Adipocyte (in vitro differentiated cells): ENCODE results near the gene RUNX2.

Experiments used
- DNase-seq: peaks from one replicate; pipeline ENCODE4 v3.0.0-alpha.2; 2015; ENCODE audit warnings: low read depth
- H3K27me3 ChIP-seq: replicated peaks from 2 replicates; pipeline ENCODE4 v1.7.0; 2013; ENCODE audit warnings: mild to moderate bottlenecking, low read length, moderate library complexity; ENCODE audit not compliant: control insufficient read depth, insufficient read depth
- H3K36me3 ChIP-seq: 2 replicates; pipeline ENCODE4 v1.7.0; 2013; ENCODE audit warnings: low read length, mild to moderate bottlenecking, moderate library complexity; ENCODE audit not compliant: control insufficient read depth, insufficient read depth, severe bottlenecking
- H3K4me1 ChIP-seq: 2 replicates; pipeline ENCODE4 v1.7.0; 2013; ENCODE audit warnings: mild to moderate bottlenecking, low read length, moderate library complexity; ENCODE audit not compliant: control insufficient read depth, insufficient read depth
- H3K4me3 ChIP-seq: 2 replicates; pipeline ENCODE4 v1.7.0; 2013; ENCODE audit warnings: mild to moderate bottlenecking, low read length, moderate library complexity
- H3K9ac ChIP-seq: 2 replicates; pipeline ENCODE4 v1.7.0; 2013; ENCODE audit warnings: mild to moderate bottlenecking, low read length, moderate library complexity
- H3K9me3 ChIP-seq: 2 replicates; pipeline ENCODE4 v1.7.0; 2013; ENCODE audit warnings: mild to moderate bottlenecking, low read length, moderate library complexity; ENCODE audit not compliant: control insufficient read depth

Gene RUNX2

GRCh38 chr6:45438151-45438550, 110.0 kb downstream of the RUNX2 start:
- H3K9ac ChIP-seq = peak overlapping the region; percentile 67
- peak; percentile 36 for DNase-seq
- no peaks in the 10 kb centered on the region for H3K9me3 ChIP-seq
- H3K36me3 ChIP-seq = peaks cover under 1% of the 10 kb centered on the region
- H3K4me3 ChIP-seq = peak overlapping the region; percentile 69
- H3K27me3 ChIP-seq = no peaks in the 10 kb centered on the region
- H3K4me1 ChIP-seq = peaks cover 40% of the 10 kb centered on the region

- Histone ChIP-seq H3K9ac (peak overlapping the region; percentile 67), H3K9me3 (no peaks in the 10 kb centered on the region), H3K36me3 (peaks cover 4% of the 10 kb centered on the region), H3K27me3 (no peaks in the 10 kb centered on the region), H3K4me3 (no peak overlapping the region), H3K4me1 (peaks cover 36% of the 10 kb centered on the region)
- peak; percentile 70 for DNase-seq
These were observed 110.8 kb downstream of the RUNX2 start for GRCh38 chr6:45438849-45439406.

- peaks cover 36% of the 10 kb centered on the region for H3K4me1 ChIP-seq
- H3K27me3 ChIP-seq = no peaks in the 10 kb centered on the region
- no peak for DNase-seq
- H3K9ac ChIP-seq = no peak overlapping the region
- H3K4me3 ChIP-seq = no peak overlapping the region
- H3K9me3 ChIP-seq = no peaks in the 10 kb centered on the region
- H3K36me3 ChIP-seq = peaks cover 4% of the 10 kb centered on the region
These were observed 111.3 kb downstream of the RUNX2 start for GRCh38 chr6:45439459-45439858.

- no peak for DNase-seq
- H3K4me3 ChIP-seq = no peak overlapping the region
- no peaks in the 10 kb centered on the region for H3K27me3 ChIP-seq
- peaks cover 36% of the 10 kb centered on the region for H3K4me1 ChIP-seq
- no peaks in the 10 kb centered on the region for H3K9me3 ChIP-seq
- H3K36me3 ChIP-seq = peaks cover 4% of the 10 kb centered on the region
- no peak overlapping the region for H3K9ac ChIP-seq
These were observed 111.8 kb downstream of the RUNX2 start for GRCh38 chr6:45439861-45440388.

GRCh38 chr6:45441851-45442453, 113.8 kb downstream of the RUNX2 start:
- no peaks in the 10 kb centered on the region for H3K9me3 ChIP-seq
- H3K4me3 ChIP-seq = no peak overlapping the region
- peaks cover 43% of the 10 kb centered on the region for H3K4me1 ChIP-seq

GRCh38 chr6:45442716-45443115, 114.6 kb downstream of the RUNX2 start:
- no peak for DNase-seq
- H3K4me3 ChIP-seq = no peak overlapping the region
- H3K4me1 ChIP-seq = peaks cover 43% of the 10 kb centered on the region
- no peak overlapping the region for H3K9ac ChIP-seq
- H3K9me3 ChIP-seq = no peaks in the 10 kb centered on the region
- peaks cover 4% of the 10 kb centered on the region for H3K36me3 ChIP-seq
- H3K27me3 ChIP-seq = no peaks in the 10 kb centered on the region

More at GRCh38 chr6:45441851-45442453, 113.8 kb downstream of the RUNX2 start:
- Histone ChIP-seq H3K9ac (no peak overlapping the region), H3K27me3 (no peaks in the 10 kb centered on the region), H3K36me3 (peaks cover 4% of the 10 kb centered on the region)
- DNase-seq = no peak

- peaks cover 43% of the 10 kb centered on the region for H3K4me1 ChIP-seq
- no peaks in the 10 kb centered on the region for H3K27me3 ChIP-seq
- peaks cover 4% of the 10 kb centered on the region for H3K36me3 ChIP-seq
- peak overlapping the region; percentile 57 for H3K9ac ChIP-seq
- no peaks in the 10 kb centered on the region for H3K9me3 ChIP-seq
- peak overlapping the region; percentile 53 for H3K4me3 ChIP-seq
- no peak for DNase-seq
These were observed 117.2 kb downstream of the RUNX2 start for GRCh38 chr6:45445364-45445748.

GRCh38 chr6:45445749-45446549, 117.8 kb downstream of the RUNX2 start:
- Histone ChIP-seq H3K9me3 (no peaks in the 10 kb centered on the region), H3K9ac (peak overlapping the region; percentile 68), H3K4me1 (peaks cover 43% of the 10 kb centered on the region), H3K4me3 (peak overlapping the region; percentile 53), H3K36me3 (peaks cover 4% of the 10 kb centered on the region), H3K27me3 (no peaks in the 10 kb centered on the region)
- peak; percentile 99 for DNase-seq

GRCh38 chr6:45447005-45447404, 118.9 kb downstream of the RUNX2 start:
- no peak overlapping the region for H3K4me3 ChIP-seq
- peaks cover 43% of the 10 kb centered on the region for H3K4me1 ChIP-seq
- peaks cover 4% of the 10 kb centered on the region for H3K36me3 ChIP-seq
- no peaks in the 10 kb centered on the region for H3K9me3 ChIP-seq
- H3K9ac ChIP-seq = peak overlapping the region; percentile 68
- no peak for DNase-seq
- no peaks in the 10 kb centered on the region for H3K27me3 ChIP-seq

GRCh38 chr6:45447716-45448115, 119.6 kb downstream of the RUNX2 start:
- Histone ChIP-seq H3K27me3 (no peaks in the 10 kb centered on the region), H3K9ac (peak overlapping the region; percentile 8), H3K4me1 (peaks cover 43% of the 10 kb centered on the region), H3K4me3 (no peak overlapping the region), H3K9me3 (no peaks in the 10 kb centered on the region), H3K36me3 (peaks cover 4% of the 10 kb centered on the region)
- no peak for DNase-seq
